ENCODE measurements around the gene NTMT1.
A peak's percentile ranks its signal among the peaks of the same experiment; 100 is the strongest.
"Not testable (repeated sequence)": the region's sequence is repeated elsewhere in the genome, so short reads cannot be mapped to it uniquely, and the experiment has no call there.

NTMT1 gene

DNA sequence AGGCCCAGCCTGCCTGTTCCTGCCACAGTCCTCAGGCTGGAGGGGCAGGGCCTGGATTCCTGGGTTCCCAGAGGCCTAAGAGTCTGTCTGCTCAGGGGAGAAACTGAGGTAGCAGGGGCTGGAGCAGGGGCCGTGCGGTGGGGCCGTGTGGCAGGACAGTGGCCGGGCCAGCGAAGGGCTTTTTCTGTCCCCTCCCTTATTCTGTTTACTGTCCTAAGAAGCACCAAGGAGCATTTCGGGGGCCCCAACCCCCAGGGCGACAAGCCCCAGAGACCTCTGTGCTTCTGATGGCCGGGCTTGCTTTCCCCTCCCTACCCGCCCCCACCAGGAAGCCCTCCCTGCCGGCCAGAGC lies 22.8 kb downstream of the NTMT1 start:
- peaks cover 0 to 11% of the 10 kb centered on the region in 2 donors for H3K27me3 Mint-ChIP-seq
- H3K4me3 Mint-ChIP-seq = no peak overlapping the region
- H3K27ac Mint-ChIP-seq = no peak overlapping the region
- no peaks in the 10 kb centered on the region for H3K4me1 Mint-ChIP-seq (ENCODE audit: low read depth in 2 of 2)
- ATAC-seq (replicated peaks) (no peak), DNase-seq (no peak)
- peaks cover under 1% of the 10 kb centered on the region for H3K36me3 Mint-ChIP-seq (ENCODE audit: insufficient read depth)
- H3K9me3 Mint-ChIP-seq = no peaks in the 10 kb centered on the region

DNA sequence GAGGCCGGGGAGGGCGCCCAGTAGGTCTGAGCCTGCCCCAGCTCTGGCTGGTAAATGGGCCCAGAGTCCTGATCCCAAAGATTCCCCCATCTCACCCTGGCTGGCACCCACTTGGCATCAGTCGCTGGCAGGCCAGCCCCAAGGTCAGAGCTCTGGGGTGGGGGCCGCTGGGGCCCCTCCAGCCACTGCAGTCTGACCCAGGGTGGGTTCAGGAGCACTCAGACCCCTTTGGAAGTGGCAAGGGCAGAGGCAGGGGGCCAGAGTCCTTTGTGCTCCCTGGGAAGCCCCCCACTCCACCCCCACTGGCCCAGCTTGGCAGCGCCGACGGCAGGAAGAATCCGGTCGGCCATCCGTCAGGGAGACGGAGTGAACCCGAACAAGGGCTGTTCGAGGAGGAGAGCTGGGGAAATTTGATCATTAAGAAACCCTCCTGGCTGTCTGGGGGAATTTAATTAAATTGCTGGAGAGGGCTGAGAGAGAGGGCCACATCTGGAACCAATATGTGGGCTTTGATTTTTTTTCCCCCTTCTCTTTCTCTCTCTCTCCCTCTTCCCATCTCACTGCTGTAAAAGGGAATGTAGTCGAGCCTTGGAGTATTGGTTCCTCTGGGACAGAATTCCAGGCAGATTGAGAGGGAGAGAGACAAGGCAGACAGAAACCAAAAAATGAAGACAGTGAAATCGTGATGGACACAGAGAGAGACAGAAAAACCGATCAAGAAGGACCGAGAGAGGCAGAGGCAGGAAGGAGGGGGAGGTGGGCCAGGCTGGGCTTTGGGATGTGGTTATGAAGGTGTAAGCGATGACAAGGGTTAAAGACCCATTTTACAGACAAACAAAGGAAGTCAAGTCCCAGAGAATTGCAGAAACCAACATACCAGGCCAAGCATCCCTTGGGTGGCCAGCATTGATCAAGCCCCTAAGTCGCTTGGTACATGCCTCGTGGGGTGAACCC lies 24.0 kb downstream of the NTMT1 start:
- H3K9me3 Mint-ChIP-seq = no peaks in the 10 kb centered on the region
- ATAC-seq (replicated peaks) = no peak
- no peak for DNase-seq
- peaks cover 4% of the 10 kb centered on the region for H3K36me3 Mint-ChIP-seq (ENCODE audit: insufficient read depth)
- peaks cover 0 to 11% of the 10 kb centered on the region in 2 donors for H3K27me3 Mint-ChIP-seq
- no peak overlapping the region for H3K4me3 Mint-ChIP-seq
- H3K4me1 Mint-ChIP-seq (ENCODE audit: low read depth in 2 of 2) = no peaks in the 10 kb centered on the region
- no peak overlapping the region for H3K27ac Mint-ChIP-seq

DNA sequence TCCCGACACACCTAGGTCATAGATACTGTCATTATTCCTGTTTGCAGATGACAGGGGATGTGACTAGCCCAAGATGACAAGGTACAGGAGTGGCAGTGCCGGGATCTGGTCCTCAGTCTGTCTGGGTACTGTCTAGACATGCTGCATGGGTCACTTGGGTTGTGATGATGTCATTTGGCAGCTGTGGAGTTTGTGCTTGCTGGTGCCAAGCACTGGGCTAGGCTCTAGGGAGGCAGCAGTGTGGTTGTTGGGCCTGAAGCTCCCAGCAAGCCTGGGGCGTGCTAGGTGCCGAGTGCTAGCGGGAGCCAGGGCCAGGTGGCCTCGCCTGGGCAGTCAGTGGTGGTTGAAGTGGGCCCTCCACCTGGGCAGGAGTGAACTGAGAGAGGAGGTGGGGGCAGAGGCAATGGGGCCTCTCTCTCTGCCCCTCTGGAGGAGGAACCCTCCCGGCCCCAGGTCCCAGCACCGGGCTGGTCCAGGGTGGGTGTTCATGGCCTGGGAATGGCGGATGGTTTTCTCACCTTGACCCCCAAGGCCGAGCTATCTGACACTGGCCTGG lies 24.8 kb downstream of the NTMT1 start:
- DNase-seq (no peak), ATAC-seq (replicated peaks) (no peak)
- no peak overlapping the region for H3K4me3 Mint-ChIP-seq
- peaks cover 4% of the 10 kb centered on the region for H3K36me3 Mint-ChIP-seq (ENCODE audit: insufficient read depth)
- H3K27ac Mint-ChIP-seq = no peak overlapping the region
- H3K4me1 Mint-ChIP-seq (ENCODE audit: low read depth in 2 of 2) = no peaks in the 10 kb centered on the region
- H3K9me3 Mint-ChIP-seq = no peaks in the 10 kb centered on the region
- H3K27me3 Mint-ChIP-seq = peaks cover 0 to 11% of the 10 kb centered on the region in 2 donors

DNA sequence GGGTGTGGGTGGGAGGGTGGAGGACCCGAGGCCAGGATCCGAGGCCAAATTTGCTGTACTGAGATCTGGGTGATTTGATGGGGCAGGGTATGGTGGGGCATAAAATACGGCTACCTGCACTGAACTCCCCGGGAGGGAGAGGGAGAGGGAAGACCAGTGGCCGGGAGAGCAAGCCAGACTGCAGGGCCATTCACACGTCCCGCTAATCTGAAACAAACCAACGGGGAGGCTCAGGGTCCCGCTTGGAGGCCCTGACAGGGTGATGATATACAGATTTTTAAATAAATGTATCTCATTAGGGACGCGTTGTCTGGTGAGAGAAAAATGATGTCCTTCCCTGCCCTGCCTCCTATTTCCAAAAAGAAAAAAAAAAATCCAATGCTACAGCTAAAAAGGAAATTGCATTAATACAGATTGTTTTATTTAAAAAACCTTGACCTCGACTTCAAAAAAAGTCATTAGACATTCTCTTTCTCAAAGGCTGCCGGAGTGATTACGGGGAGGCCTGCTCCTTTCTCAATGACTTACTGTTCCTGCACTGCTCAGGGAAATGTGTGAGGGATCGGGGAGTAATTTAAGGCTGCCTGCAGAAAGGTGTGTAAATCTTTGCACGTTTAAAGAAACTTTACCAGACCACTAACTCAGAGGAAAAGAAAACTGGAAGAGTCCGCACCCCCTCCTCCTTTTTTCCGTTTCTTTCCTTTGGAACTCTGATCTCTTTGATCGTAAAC lies 28.0 kb downstream of the NTMT1 start:
- no peaks in the 10 kb centered on the region for H3K4me1 Mint-ChIP-seq (ENCODE audit: low read depth in 2 of 2)
- no peak for ATAC-seq (replicated peaks)
- peaks cover 4% of the 10 kb centered on the region for H3K36me3 Mint-ChIP-seq (ENCODE audit: insufficient read depth)
- no peak overlapping the region for H3K4me3 Mint-ChIP-seq
- H3K27ac Mint-ChIP-seq = no peak overlapping the region
- no peak for DNase-seq
- no peaks in the 10 kb centered on the region for H3K9me3 Mint-ChIP-seq
- peaks cover 0 to 11% of the 10 kb centered on the region in 2 donors for H3K27me3 Mint-ChIP-seq

DNA sequence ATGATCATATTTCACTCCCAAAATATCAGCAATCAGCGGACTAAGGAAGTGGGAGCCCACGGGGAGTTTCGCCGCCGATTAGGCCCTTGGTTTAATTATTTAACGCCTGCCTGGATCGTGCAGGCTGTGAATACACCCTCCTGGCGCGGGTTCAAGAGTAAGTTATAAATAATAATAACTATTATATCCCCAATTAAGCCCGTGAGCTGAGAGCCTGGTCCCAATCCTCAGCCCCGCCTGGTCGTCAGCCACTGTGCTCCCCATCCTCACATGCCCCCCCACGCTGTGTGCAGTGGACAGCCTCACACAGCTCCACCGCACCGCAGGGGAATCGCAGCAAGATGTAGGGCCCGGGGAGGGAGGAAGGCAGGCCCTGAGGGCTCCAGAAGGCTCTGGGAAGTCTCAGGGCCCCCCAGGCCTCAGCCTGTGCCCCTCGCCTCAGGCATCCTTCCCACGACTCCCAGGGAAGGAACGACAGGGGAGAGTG lies 28.6 kb downstream of the NTMT1 start:
- Mint-ChIP-seq H3K27ac (no peak overlapping the region), H3K36me3 (ENCODE audit: insufficient read depth) (peaks cover 4% of the 10 kb centered on the region), H3K9me3 (no peaks in the 10 kb centered on the region), H3K27me3 (peaks cover 0 to 11% of the 10 kb centered on the region in 2 donors), H3K4me3 (no peak overlapping the region), H3K4me1 (ENCODE audit: low read depth in 2 of 2) (no peaks in the 10 kb centered on the region)
- ATAC-seq (replicated peaks) = no peak
- no peak for DNase-seq

DNA sequence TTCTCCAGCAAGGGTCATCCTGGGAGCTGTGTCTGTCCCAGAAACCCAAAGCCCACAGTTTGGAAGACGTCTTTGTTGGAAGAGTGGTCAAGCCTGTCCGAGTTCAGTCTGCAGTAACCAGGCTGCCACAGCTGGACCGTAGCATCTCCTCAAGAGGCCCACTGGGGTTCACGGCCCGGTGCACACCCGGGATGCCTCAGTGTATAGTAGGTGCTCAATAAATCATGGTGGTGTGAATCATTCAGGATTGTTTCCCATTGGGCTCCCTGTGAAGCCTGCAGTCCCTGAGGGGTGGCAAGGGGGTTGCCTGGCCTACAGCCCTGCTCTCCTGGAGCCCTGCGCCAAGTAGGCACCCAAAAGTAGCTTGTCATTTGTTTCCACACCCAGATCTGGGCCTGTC lies 29.2 kb downstream of the NTMT1 start:
- peaks cover 4% of the 10 kb centered on the region for H3K36me3 Mint-ChIP-seq (ENCODE audit: insufficient read depth)
- DNase-seq (no peak), ATAC-seq (replicated peaks) (no peak)
- H3K4me1 Mint-ChIP-seq (ENCODE audit: low read depth in 2 of 2) = no peaks in the 10 kb centered on the region
- H3K4me3 Mint-ChIP-seq = no peak overlapping the region
- H3K27me3 Mint-ChIP-seq = peaks cover 0 to 6% of the 10 kb centered on the region in 2 donors
- no peaks in the 10 kb centered on the region for H3K9me3 Mint-ChIP-seq
- H3K27ac Mint-ChIP-seq = no peak overlapping the region

DNA sequence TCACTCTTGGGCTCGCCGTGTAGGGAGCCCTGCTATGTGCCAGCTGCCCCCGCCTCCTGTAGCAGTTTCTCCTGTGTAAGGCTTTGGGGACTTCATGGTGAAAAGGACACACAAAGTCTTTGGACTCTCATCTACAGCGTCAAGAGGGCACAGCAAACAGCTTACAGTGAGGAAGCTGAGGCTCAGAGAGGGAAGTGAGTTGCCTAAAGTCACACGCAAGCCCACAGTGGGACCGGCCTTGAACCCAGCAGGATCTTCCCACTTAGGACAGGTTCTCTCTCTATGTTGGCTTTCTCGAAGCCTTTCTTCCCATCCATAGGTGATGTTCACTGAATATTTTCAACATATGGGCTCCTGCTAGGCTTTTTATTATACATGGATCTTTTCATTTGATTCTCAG lies 29.7 kb downstream of the NTMT1 start:
- H3K27ac Mint-ChIP-seq = peak overlapping the region in 1 of 2 donors; percentile 30
- no peak overlapping the region for H3K4me3 Mint-ChIP-seq
- H3K36me3 Mint-ChIP-seq (ENCODE audit: insufficient read depth) = peaks cover 4% of the 10 kb centered on the region
- DNase-seq = no peak
- peaks cover 0 to under 1% of the 10 kb centered on the region in 2 donors for H3K27me3 Mint-ChIP-seq
- no peaks in the 10 kb centered on the region for H3K9me3 Mint-ChIP-seq
- no peaks in the 10 kb centered on the region for H3K4me1 Mint-ChIP-seq (ENCODE audit: low read depth in 2 of 2)
- ATAC-seq (replicated peaks) = no peak

DNA sequence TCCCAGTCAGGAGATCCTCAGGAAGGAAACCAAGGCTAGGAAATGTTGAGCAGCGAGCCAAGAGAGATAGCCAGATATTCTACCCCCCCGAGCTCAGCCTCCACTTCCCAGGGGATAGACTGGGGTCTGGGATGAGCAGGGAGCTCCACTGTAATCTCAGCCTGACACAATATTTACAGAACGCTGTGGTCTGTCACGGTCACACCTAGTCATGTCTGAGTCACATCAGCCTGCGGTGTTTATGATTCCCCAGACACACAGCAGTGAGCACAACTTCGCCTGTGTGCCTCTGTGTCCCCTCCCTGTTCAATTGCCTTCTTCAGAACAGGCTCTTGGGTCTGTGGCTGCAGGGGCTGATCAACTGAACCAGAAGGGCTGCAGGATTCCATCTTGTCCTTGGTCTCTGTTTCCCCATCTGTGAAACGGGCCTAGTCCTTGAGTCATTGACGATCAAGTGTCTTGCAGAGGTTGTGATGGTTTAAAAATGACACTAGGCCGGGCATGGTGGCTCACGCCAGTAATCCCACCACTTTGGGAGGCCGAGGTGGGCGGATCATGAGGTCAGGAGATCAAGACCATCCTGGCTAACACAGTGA lies 30.9 kb downstream of the NTMT1 start:
- H3K9me3 Mint-ChIP-seq = no peaks in the 10 kb centered on the region
- peaks cover 4% of the 10 kb centered on the region for H3K36me3 Mint-ChIP-seq (ENCODE audit: insufficient read depth)
- no peaks in the 10 kb centered on the region for H3K27me3 Mint-ChIP-seq
- no peaks in the 10 kb centered on the region for H3K4me1 Mint-ChIP-seq (ENCODE audit: low read depth in 2 of 2)
- DNase-seq (no peak), ATAC-seq (replicated peaks) (no peak)
- H3K4me3 Mint-ChIP-seq = no peak overlapping the region
- H3K27ac Mint-ChIP-seq = no peak overlapping the region

DNA sequence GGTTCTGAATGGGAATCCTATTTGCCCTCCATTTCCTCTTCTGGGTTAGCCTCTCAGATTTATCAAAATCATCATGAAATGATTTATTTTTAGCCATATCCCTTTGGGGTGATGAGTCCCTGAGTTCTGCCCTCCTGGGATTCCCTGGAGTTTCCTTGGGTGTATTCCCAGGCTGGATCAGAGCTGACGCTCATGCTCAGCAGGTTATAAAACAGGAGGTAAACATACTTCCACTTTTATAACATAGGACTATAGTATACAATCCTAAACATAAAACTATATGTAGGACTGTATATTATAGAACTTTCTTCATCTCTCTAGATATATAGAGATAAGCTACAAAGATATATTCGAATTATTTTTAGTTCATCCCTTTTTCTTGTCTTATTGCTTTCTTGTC lies 35.1 kb downstream of the NTMT1 start:
- H3K4me3 Mint-ChIP-seq = no peak overlapping the region
- ATAC-seq (replicated peaks) (no peak), DNase-seq (no peak)
- H3K9me3 Mint-ChIP-seq = no peaks in the 10 kb centered on the region
- H3K27me3 Mint-ChIP-seq = peaks cover 10 to 11% of the 10 kb centered on the region in 2 donors
- peak overlapping the region in 1 of 2 donors; percentile 24 for H3K27ac Mint-ChIP-seq
- no peaks in the 10 kb centered on the region for H3K36me3 Mint-ChIP-seq (ENCODE audit: insufficient read depth)
- H3K4me1 Mint-ChIP-seq (ENCODE audit: low read depth in 2 of 2) = peaks cover 5 to 6% of the 10 kb centered on the region in 2 donors

DNA sequence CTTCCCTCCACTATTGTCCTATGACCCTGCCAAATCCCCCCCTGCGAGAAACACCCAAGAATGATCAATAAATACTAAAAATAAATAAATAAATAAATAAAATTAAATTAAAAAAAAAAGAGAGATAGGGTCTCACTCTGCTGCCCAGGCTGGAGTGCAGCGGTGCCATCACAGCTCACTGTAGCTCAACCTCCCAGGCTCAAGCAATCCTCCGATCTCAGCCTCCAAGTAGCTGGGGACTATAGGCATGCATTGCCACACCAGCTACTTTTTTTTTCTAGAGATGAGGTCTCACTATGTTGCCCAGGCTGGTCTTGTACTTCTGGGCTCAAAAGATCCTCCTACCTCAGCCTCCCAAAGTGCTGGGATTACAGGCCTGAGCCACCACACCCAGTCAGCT lies 36.3 kb downstream of the NTMT1 start:
- H3K4me3 Mint-ChIP-seq, H3K27ac Mint-ChIP-seq, H3K9me3 Mint-ChIP-seq: not testable (repeated sequence)

DNA sequence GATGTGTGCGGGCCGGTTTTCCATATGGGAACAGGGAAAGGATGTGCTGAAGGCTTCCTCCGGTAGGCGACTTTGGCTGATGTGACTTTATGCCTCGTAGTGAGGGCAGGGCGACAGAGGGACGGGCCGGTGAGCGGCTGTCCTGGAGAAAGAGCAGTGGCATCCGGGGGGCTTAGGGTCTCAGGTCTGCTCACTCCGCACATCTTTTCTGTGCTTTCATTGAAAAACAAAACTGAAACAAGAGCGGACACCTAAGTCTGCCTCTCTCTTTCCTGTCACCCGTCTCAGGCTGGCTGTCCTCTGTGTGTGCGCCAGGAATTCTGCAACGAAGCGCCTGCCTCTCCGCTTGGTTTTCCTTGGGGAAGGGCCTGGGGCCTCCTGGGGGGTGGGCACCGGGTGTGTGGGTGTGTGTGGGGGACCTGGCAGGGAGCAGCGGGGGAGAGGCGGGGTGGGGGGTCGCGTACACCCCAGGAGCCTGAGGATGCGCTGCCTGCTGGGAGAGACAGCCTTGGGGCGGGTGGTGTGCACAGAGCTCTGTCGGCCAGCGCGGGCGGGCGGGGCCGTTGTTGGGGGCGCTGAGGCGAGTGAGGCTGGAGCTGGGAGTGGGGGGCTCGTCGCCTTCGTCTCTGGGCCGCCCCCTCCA lies 38.9 kb downstream of the NTMT1 start:
- DNase-seq (no peak), ATAC-seq (replicated peaks) (peak; percentile 66)
- H3K4me1 Mint-ChIP-seq (ENCODE audit: low read depth in 2 of 2) = peaks cover 5 to 6% of the 10 kb centered on the region in 2 donors
- H3K27ac Mint-ChIP-seq = no peak overlapping the region
- H3K4me3 Mint-ChIP-seq = peak overlapping the region; percentile 84 to 88
- H3K36me3 Mint-ChIP-seq (ENCODE audit: insufficient read depth) = no peaks in the 10 kb centered on the region
- no peaks in the 10 kb centered on the region for H3K9me3 Mint-ChIP-seq
- peaks cover 17 to 31% of the 10 kb centered on the region in 2 donors for H3K27me3 Mint-ChIP-seq

More for the DNA sequence above, 36.3 kb downstream of the NTMT1 start:
- not testable (repeated sequence) for H3K36me3 Mint-ChIP-seq (ENCODE audit: insufficient read depth); H3K4me1 Mint-ChIP-seq (ENCODE audit: low read depth in 2 of 2); ATAC-seq (replicated peaks); DNase-seq
- H3K27me3 Mint-ChIP-seq = peaks cover 13 to 15% of the 10 kb centered on the region in 2 donors

DNA sequence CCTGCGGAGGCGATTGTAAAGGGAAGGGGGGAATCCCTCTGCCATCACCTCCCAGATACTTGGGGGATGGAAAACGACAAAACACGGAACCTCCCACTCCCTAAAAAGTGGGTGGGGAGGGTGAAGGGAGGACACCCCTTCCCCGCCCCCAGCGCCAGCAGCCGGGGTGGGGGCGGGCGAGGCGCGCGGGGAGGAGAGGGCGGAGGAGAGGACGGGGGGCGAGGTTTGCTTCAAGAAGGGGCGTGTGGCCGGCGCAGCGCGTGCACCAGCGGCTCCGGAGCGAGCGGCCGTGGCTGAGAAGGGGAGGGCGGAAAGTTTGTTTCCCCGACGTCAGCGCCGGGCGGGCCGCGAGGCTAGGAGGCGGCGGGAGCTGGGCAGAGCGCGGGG lies 39.4 kb downstream of the NTMT1 start, which contains the start of gene PRRX2:
Gene PRRX2, plus strand, starts transcription at position 259 of the 387 bp plus-strand sequence. CDS start 221 bp downstream, outside the sequence.
- peak in 2 of 3 experiments; percentile 14 to 20 for DNase-seq
- peak; percentile 73 for ATAC-seq (replicated peaks)
- H3K4me1 Mint-ChIP-seq (ENCODE audit: low read depth in 2 of 2) = peaks cover 5 to 6% of the 10 kb centered on the region in 2 donors
- H3K27ac Mint-ChIP-seq = no peak within 1 kb of the TSS
- H3K9me3 Mint-ChIP-seq = no peaks in the 10 kb centered on the region
- no peaks in the 10 kb centered on the region for H3K36me3 Mint-ChIP-seq (ENCODE audit: insufficient read depth)
- H3K4me3 Mint-ChIP-seq = peak within 1 kb of the TSS; percentile 84 to 88
- H3K27me3 Mint-ChIP-seq = peaks cover 17 to 36% of the 10 kb centered on the region in 2 donors
